ENCODE measurements around the gene DYNC2H1.
A peak's percentile ranks its signal among the peaks of the same experiment; 100 is the strongest.

Gene DYNC2H1

DNA sequence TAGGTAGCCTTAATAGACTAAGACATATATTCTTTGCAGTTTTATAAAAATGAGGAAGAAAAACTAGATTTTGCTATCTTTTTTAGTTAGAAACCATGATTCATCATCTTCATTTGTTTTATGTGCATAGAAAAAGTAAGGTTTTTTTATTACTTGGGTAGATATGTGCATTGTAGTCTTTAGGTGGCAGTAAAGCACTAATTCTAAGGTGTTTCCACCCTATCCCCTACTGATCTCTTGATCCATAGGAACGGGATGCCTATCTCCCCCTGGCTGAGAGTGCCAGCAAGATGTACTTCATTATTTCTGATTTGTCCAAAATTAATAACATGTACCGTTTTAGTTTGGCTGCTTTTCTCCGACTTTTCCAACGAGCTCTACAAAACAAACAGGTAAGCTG is 148.1 kb downstream of the DYNC2H1 start:
- peaks cover 0 to 34% of the 10 kb centered on the region in 2 experiments; a peak in 1 of 3 replicates for H3K36me3 ChIP-seq (ENCODE audit: control insufficient read depth in 2 of 2, insufficient read depth in 1 of 2, low read length in 2 of 2)
- POLR2A ChIA-PET = no interaction called here
- TF ChIP-seq, protein P1, sequence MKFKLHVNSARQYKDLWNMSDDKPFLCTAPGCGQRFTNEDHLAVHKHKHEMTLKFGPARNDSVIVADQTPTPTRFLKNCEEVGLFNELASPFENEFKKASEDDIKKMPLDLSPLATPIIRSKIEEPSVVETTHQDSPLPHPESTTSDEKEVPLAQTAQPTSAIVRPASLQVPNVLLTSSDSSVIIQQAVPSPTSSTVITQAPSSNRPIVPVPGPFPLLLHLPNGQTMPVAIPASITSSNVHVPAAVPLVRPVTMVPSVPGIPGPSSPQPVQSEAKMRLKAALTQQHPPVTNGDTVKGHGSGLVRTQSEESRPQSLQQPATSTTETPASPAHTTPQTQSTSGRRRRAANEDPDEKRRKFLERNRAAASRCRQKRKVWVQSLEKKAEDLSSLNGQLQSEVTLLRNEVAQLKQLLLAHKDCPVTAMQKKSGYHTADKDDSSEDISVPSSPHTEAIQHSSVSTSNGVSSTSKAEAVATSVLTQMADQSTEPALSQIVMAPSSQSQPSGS (tag by site-specific recombination; IDR thresholded peaks at IDR 0.05; ENCODE audit: low read depth) = no peak
- TF ChIP-seq KLF7 (tag by site-specific recombination; IDR thresholded peaks at IDR 0.05; ENCODE audit: borderline replicate concordance) (no peak), ZNF138 (tag by site-specific recombination; IDR thresholded peaks at IDR 0.05; ENCODE audit: borderline replicate concordance) (no peak), ZNF654 (tag by site-specific recombination; IDR thresholded peaks at IDR 0.05; ENCODE audit: low read depth) (peak; percentile 27; the same call in 1 of the 2 replicates), RBAK (tag by site-specific recombination; IDR thresholded peaks at IDR 0.05) (no peak), ZNF140 (tag by site-specific recombination; IDR thresholded peaks at IDR 0.05) (no peak), ZNF132 (tag by site-specific recombination; IDR thresholded peaks at IDR 0.05; ENCODE audit: borderline replicate concordance) (no peak)
- H3K27ac ChIP-seq (ENCODE audit: extremely low read depth, low read depth, low read length) = no peak overlapping the region
- no peak overlapping the region for H3K4me3 ChIP-seq (ENCODE audit: low read depth, low read length)
- H3K9me3 ChIP-seq (ENCODE audit: control insufficient read depth, insufficient read depth, low read depth, low read length) = no peaks in the 10 kb centered on the region
- no peaks in the 10 kb centered on the region for H3K4me1 ChIP-seq (ENCODE audit: control insufficient read depth, insufficient read depth, low read length)
- CTCF ChIA-PET = interaction anchor here (0.6 to 2.6 kb wide), 13 partner anchors 8 to 597 kb away, joined by 3 to 19 read pairs (median 4); no protein-coding TSS in a partner anchor

DNA sequence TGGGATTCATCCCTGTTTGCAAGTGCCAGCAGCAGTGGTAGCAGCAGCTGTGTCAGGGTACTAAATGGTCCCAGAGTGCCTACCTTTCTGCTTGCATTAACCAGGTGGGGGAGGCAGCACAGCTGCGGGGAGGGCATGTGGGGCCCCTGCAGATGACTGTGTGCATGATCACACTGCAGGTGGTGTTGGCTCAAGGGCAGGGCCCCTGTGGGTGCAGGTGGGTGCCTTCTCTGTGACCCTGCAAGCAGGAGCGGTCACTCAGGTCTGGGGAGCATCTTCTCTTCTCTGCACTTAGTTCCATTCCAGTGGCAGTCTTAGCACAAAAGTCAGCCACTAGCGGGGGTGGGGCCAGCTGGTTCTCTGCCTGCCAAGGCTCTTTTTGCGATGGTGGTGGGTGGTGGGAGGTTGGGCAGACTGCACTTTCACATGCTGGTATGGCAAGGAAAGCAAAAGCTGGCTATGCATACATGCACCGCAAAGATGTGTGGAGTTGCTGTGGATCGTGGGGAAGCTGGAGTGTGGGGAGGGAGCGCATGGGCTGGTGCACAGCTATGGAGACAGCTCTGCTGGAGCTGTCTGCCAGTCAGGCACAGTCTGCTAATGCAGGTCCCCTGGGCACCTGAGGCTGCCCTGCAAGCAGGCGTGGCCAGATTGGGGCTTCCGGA is 157.1 kb downstream of the DYNC2H1 start:
- peaks cover 0 to 6% of the 10 kb centered on the region in 2 experiments; a peak in 1 of 3 replicates for H3K36me3 ChIP-seq (ENCODE audit: control insufficient read depth in 2 of 2, insufficient read depth in 1 of 2, low read length in 2 of 2)
- H3K9me3 ChIP-seq (ENCODE audit: control insufficient read depth, insufficient read depth, low read depth, low read length) = no peaks in the 10 kb centered on the region
- no peak overlapping the region for H3K27ac ChIP-seq (ENCODE audit: extremely low read depth, low read depth, low read length)
- no peaks in the 10 kb centered on the region for H3K4me1 ChIP-seq (ENCODE audit: control insufficient read depth, insufficient read depth, low read length)
- 0 out of 2 replicates have a peak, but pooled peaks have one; percentile 5 for TF ChIP-seq EGR2 (tag by site-specific recombination; IDR thresholded peaks at IDR 0.05; ENCODE audit: low read depth)
- TF ChIP-seq BCL11A (tag by site-specific recombination; IDR thresholded peaks at IDR 0.05; ENCODE audit: low read depth) = no peak
- ChIA-PET POLR2A (no interaction called here), CTCF (no interaction called here)
- H3K4me3 ChIP-seq (ENCODE audit: low read depth, low read length) = no peak overlapping the region

DNA sequence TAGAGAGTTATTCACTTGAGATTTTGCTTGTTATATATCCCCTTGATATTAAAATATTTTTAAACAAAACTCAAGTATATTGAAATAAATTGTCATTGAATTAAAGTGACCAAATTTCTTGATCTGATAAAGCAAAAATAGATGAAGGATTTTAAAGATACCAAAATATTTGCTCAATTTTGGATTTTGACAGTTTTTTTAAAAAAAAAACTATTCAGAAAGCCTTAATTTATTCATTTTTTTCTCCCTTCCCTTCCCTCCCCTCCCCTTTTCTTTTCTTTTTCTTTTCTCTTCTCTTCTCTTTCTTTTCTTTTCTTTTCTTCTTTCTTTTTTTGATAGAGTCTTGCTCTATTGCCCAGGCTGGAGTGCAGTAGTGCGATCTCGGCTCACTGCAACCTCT is 163.7 kb downstream of the DYNC2H1 start:
- ChIA-PET CTCF (interaction anchor here (0.6 kb wide), 1 partner anchor 304 kb away, joined by 3 read pairs; no protein-coding TSS in a partner anchor), POLR2A (no interaction called here)
- TF ChIP-seq KLF9 (tag by site-specific recombination; IDR thresholded peaks at IDR 0.05; ENCODE audit: low read depth) = no peak
- no peak for TF ChIP-seq BCL11A (tag by site-specific recombination; IDR thresholded peaks at IDR 0.05; ENCODE audit: low read depth)
- H3K9me3 ChIP-seq (ENCODE audit: control insufficient read depth, insufficient read depth, low read depth, low read length) = no peaks in the 10 kb centered on the region
- no peaks in the 10 kb centered on the region for H3K36me3 ChIP-seq (ENCODE audit: control insufficient read depth in 2 of 2, insufficient read depth in 1 of 2, low read length in 2 of 2)
- H3K4me3 ChIP-seq (ENCODE audit: low read depth, low read length) = no peak overlapping the region
- H3K27ac ChIP-seq (ENCODE audit: extremely low read depth, low read depth, low read length) = no peak overlapping the region
- no peaks in the 10 kb centered on the region for H3K4me1 ChIP-seq (ENCODE audit: control insufficient read depth, insufficient read depth, low read length)

DNA sequence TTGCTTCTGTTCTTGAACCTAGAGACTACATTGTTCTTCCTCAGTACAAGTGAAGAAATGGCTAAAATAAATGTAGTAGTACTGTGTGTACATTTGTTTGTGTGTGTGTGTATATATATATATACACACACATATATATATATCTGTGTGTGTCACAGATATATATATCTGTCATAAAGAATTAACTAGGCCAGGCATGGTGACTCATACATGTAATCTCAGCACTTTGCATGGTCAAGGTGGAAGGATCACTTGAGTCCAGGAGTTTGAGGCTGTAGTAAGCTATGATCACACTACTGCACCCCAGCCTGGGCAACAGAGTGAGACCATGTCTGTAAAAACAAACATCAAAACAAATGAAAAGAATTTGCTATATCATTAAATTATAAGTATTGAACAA is 164.8 kb downstream of the DYNC2H1 start:
- no peak overlapping the region for H3K4me3 ChIP-seq (ENCODE audit: low read depth, low read length)
- H3K27ac ChIP-seq (ENCODE audit: extremely low read depth, low read depth, low read length) = no peak overlapping the region
- CTCF ChIA-PET = no interaction called here
- TF ChIP-seq, protein P2, sequence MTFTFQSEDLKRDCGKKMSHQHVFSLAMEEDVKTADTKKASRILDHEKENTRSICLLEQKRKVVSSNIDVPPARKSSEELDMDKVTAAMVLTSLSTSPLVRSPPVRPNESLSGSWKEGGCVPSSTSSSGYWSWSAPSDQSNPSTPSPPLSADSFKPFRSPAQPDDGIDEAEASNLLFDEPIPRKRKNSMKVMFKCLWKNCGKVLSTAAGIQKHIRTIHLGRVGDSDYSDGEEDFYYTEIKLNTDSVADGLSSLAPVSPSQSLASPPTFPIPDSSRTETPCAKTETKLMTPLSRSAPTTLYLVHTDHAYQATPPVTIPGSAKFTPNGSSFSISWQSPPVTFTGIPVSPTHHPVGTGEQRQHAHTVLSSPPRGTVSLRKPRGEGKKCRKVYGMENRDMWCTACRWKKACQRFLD (tag by site-specific recombination; IDR thresholded peaks at IDR 0.05) = no peak
- TF ChIP-seq ZFP69B (tag by site-specific recombination; IDR thresholded peaks at IDR 0.05) (no peak), BCL11B (tag by site-specific recombination; IDR thresholded peaks at IDR 0.05; ENCODE audit: low read depth) (no peak), MZF1 (tag by site-specific recombination; IDR thresholded peaks at IDR 0.05; ENCODE audit: borderline replicate concordance) (no peak), ZFP41 (tag by site-specific recombination; IDR thresholded peaks at IDR 0.05; ENCODE audit: borderline replicate concordance) (no peak), ZNF211 (tag by site-specific recombination; IDR thresholded peaks at IDR 0.05; ENCODE audit: low read depth) (no peak), ZNF623 (tag by site-specific recombination; IDR thresholded peaks at IDR 0.05) (no peak), HOXC10 (CRISPR knock-in tag; IDR thresholded peaks at IDR 0.05) (no peak)
- TF ChIP-seq, protein P3, sequence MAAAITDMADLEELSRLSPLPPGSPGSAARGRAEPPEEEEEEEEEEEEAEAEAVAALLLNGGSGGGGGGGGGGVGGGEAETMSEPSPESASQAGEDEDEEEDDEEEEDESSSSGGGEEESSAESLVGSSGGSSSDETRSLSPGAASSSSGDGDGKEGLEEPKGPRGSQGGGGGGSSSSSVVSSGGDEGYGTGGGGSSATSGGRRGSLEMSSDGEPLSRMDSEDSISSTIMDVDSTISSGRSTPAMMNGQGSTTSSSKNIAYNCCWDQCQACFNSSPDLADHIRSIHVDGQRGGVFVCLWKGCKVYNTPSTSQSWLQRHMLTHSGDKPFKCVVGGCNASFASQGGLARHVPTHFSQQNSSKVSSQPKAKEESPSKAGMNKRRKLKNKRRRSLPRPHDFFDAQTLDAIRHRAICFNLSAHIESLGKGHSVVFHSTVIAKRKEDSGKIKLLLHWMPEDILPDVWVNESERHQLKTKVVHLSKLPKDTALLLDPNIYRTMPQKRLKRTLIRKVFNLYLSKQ (tag by site-specific recombination; IDR thresholded peaks at IDR 0.05; ENCODE audit: borderline replicate concordance) = no peak
- TF ChIP-seq, protein P4, sequence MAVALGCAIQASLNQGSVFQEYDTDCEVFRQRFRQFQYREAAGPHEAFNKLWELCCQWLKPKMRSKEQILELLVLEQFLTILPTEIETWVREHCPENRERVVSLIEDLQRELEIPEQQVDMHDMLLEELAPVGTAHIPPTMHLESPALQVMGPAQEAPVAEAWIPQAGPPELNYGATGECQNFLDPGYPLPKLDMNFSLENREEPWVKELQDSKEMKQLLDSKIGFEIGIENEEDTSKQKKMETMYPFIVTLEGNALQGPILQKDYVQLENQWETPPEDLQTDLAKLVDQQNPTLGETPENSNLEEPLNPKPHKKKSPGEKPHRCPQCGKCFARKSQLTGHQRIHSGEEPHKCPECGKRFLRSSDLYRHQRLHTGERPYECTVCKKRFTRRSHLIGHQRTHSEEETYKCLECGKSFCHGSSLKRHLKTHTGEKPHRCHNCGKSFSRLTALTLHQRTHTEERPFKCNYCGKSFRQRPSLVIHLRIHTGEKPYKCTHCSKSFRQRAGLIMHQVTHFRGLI (tag by site-specific recombination; IDR thresholded peaks at IDR 0.05) = no peak

More for the DNA sequence above, 164.8 kb downstream of the DYNC2H1 start:
- Histone ChIP-seq H3K36me3 (ENCODE audit: control insufficient read depth in 2 of 2, insufficient read depth in 1 of 2, low read length in 2 of 2) (no peaks in the 10 kb centered on the region), H3K4me1 (ENCODE audit: control insufficient read depth, insufficient read depth, low read length) (no peaks in the 10 kb centered on the region), H3K9me3 (ENCODE audit: control insufficient read depth, insufficient read depth, low read depth, low read length) (no peaks in the 10 kb centered on the region)
- POLR2A ChIA-PET = no interaction called here
